HepG2 (cell line): ENCODE data around the gene SULT2B1. TPM values are rescaled to one million over a fixed set of nuclear protein-coding genes. Genes with fewer than 3 reads are reported as not detected.

ENCODE experiments used
- GATAD1 ChIP-seq: IDR thresholded peaks from 2 replicates; pipeline ENCODE4 v1.6.1; 2016; ENCODE audit warnings: missing genetic modification reagents, missing compliant biosample characterization
- GFI1 ChIP-seq: sonication (generic); formaldehyde crosslinking; IDR thresholded peaks from 2 replicates; pipeline ENCODE4 v1.5.0; 2020; ENCODE audit warnings: missing genetic modification reagents, mild to moderate bottlenecking, borderline replicate concordance
- KAT2B ChIP-seq: fragments of 150-350 bp; IDR thresholded peaks from 2 replicates; pipeline ENCODE4 v1.6.1; 2014; ENCODE audit warnings: low read depth, low read length, borderline replicate concordance
- SNAPC2 ChIP-seq: sonication (generic); formaldehyde crosslinking; IDR thresholded peaks from 2 replicates; pipeline ENCODE4 v1.8.1; 2022; ENCODE audit warnings: mild to moderate bottlenecking, missing genetic modification reagents
- SNRNP70 ChIP-seq: fragments of 200-400 bp; formaldehyde crosslinking; IDR thresholded peaks from 2 replicates; pipeline ENCODE4 v1.6.1; 2017; ENCODE audit warnings: mild to moderate bottlenecking, low read depth, low read length, moderate library complexity
- TBX3 ChIP-seq: fragments of 450-650 bp; IDR thresholded peaks from 2 replicates; pipeline ENCODE4 v1.6.1; 2017; ENCODE audit warnings: antibody characterized with exemption, mild to moderate bottlenecking, inconsistent platforms, borderline replicate concordance
- ZNF501 ChIP-seq: sonication (generic); formaldehyde crosslinking; IDR thresholded peaks from 2 replicates; pipeline ENCODE4 v1.5.1; 2020; ENCODE audit warnings: mild to moderate bottlenecking, moderate library complexity, missing genetic modification reagents
- polyA plus RNA-seq, 8 experiments: library from polyadenylated mRNA; depleted of rRNA in 3 of 8; stranded (reverse) in 7 of 8; unstranded in 1 of 8; fragments of >200 nt; fragmentation: Illumina TruSeq in 4 of 8; extraction: Trizol in 4 of 8; gene quantifications; 2 replicates each; pipeline versions ENCODE4 v1.2.1 to v1.2.3, GENCODE V29; 2011 to 2016; ENCODE audit warnings: low read depth in 4 of 8, missing spikeins in 1 of 8, mixed read lengths in 1 of 8; ENCODE audit not compliant: insufficient read depth in 1 of 8
- total RNA-seq, 5 experiments: library from RNA; depleted of rRNA; stranded (reverse); fragments of >200 nt; fragmentation: Illumina TruSeq; extraction: Trizol; gene quantifications; 2 replicates each; pipeline ENCODE4 v1.2.3, GENCODE V29; 2016; ENCODE audit warnings: low read depth in 1 of 5
- TF ChIP-seq, protein P1 (sequence below): sonication (generic); formaldehyde crosslinking; IDR thresholded peaks from 2 replicates; pipeline ENCODE4 v1.4.0; 2020; ENCODE audit warnings: missing genetic modification reagents, borderline replicate concordance
- TF ChIP-seq, protein P2 (sequence below): sonication (generic); formaldehyde crosslinking; IDR thresholded peaks from 2 replicates; pipeline ENCODE4 v1.5.0; 2020; ENCODE audit warnings: missing genetic modification reagents, mild to moderate bottlenecking, borderline replicate concordance
- TF ChIP-seq, protein P3 (sequence below): sonication (generic); formaldehyde crosslinking; IDR thresholded peaks from 2 replicates; pipeline ENCODE4 v1.4.0; 2020; ENCODE audit warnings: missing genetic modification reagents, mild to moderate bottlenecking, borderline replicate concordance
- TF ChIP-seq, protein P4 (sequence below): sonication (generic); formaldehyde crosslinking; IDR thresholded peaks from 2 replicates; pipeline ENCODE4 v1.5.1; 2020; ENCODE audit warnings: mild to moderate bottlenecking, moderate library complexity, missing genetic modification reagents
- TF ChIP-seq, protein P5 (sequence below): sonication (generic); formaldehyde crosslinking; IDR thresholded peaks from 2 replicates; pipeline ENCODE4 v1.5.0; 2020; ENCODE audit warnings: missing genetic modification reagents
- TF ChIP-seq, protein P6 (sequence below): sonication (generic); formaldehyde crosslinking; IDR thresholded peaks from 2 replicates; pipeline ENCODE4 v1.4.0; 2020; ENCODE audit warnings: mild to moderate bottlenecking, missing genetic modification reagents
- TF ChIP-seq, protein P7 (sequence below): sonication (generic); formaldehyde crosslinking; IDR thresholded peaks from 2 replicates; pipeline ENCODE4 v1.4.0; 2020; ENCODE audit warnings: missing genetic modification reagents, mild to moderate bottlenecking, borderline replicate concordance

Gene SULT2B1
- total and polyA plus RNA-seq, 2 of the 13 experiments (the other 11 are each of a cell fraction or from before 2014, with no cell fraction given): 0.13 TPM; not detected in 1

DNA sequence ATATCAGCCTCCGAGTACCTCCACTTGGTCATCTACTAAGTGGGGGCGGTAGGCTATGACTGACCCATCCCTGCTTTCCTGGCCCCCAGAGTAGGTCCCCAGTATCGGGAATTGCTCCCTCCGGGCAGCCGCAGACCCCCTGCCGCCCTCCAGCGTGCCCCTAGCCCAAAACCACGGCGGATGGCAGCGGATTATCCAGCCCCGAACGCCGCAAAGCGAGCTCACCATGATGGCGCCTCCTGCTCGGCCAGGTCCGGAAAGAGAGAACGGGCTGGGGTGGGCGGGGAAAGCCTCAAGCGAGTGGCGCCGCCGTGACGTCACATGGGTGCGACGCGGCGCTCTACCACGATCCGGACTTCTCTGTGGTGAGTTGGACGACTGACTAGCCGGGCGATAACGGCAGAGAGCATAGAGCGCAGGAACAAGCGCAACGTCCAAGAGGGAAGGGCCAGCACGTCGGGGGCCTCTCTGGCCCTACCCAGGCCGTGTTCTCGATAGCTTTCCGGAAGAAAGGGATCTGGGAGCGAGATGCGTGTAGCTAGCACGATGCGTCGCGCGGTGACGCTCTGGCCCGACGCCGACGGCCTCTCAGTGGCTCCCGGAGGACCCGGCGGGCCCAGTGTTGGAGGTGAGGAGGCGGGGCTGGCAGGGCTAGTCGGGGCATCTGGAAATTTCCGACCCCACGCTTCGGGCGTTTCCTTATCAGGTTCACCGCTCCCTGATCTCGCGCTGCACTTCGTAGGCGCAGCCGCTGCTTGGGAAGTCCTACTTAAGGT is 67.1 kb downstream of the SULT2B1 start, which contains the start of the genes RPL18 and SPHK2 (continued):
- TF ChIP-seq, protein P1, sequence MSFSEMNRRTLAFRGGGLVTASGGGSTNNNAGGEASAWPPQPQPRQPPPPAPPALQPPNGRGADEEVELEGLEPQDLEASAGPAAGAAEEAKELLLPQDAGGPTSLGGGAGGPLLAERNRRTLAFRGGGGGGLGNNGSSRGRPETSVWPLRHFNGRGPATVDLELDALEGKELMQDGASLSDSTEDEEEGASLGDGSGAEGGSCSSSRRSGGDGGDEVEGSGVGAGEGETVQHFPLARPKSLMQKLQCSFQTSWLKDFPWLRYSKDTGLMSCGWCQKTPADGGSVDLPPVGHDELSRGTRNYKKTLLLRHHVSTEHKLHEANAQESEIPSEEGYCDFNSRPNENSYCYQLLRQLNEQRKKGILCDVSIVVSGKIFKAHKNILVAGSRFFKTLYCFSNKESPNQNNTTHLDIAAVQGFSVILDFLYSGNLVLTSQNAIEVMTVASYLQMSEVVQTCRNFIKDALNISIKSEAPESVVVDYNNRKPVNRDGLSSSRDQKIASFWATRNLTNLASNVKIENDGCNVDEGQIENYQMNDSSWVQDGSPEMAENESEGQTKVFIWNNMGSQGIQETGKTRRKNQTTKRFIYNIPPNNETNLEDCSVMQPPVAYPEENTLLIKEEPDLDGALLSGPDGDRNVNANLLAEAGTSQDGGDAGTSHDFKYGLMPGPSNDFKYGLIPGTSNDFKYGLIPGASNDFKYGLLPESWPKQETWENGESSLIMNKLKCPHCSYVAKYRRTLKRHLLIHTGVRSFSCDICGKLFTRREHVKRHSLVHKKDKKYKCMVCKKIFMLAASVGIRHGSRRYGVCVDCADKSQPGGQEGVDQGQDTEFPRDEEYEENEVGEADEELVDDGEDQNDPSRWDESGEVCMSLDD: no peak
- TF ChIP-seq, protein P2, sequence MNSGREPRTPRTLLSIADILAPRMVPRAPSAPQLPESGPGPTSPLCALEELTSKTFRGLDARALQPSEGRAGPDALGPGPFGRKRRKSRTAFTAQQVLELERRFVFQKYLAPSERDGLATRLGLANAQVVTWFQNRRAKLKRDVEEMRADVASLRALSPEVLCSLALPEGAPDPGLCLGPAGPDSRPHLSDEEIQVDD (CRISPR knock-in tag): no peak
- TF ChIP-seq GFI1 (CRISPR knock-in tag) (peak; percentile 59; the same call in 1 of the 2 replicates), KAT2B (no peak), SNRNP70 (no peak), SNAPC2 (no peak), ZNF501 (peak; percentile 95), GATAD1 (peak; percentile 99), TBX3 (peak; percentile 67; the same call in 1 of the 2 replicates)
- TF ChIP-seq, protein P3, sequence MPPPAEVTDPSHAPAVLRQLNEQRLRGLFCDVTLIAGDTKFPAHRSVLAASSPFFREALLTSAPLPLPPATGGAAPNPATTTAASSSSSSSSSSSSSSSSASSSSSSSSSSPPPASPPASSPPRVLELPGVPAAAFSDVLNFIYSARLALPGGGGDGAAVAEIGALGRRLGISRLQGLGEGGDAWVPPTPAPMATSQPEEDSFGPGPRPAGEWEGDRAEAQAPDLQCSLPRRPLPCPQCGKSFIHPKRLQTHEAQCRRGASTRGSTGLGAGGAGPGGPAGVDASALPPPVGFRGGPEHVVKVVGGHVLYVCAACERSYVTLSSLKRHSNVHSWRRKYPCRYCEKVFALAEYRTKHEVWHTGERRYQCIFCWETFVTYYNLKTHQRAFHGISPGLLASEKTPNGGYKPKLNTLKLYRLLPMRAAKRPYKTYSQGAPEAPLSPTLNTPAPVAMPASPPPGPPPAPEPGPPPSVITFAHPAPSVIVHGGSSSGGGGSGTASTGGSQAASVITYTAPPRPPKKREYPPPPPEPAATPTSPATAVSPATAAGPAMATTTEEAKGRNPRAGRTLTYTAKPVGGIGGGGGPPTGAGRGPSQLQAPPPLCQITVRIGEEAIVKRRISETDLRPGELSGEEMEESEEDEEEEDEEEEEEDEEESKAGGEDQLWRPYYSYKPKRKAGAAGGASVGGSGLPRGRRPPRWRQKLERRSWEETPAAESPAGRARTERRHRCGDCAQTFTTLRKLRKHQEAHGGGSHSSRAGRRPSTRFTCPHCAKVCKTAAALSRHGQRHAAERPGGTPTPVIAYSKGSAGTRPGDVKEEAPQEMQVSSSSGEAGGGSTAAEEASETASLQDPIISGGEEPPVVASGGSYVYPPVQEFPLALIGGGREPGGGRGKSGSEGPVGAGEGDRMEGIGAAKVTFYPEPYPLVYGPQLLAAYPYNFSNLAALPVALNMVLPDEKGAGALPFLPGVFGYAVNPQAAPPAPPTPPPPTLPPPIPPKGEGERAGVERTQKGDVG (CRISPR knock-in tag): peak; percentile 82; the same call in 1 of the 2 replicates
- TF ChIP-seq, protein P4, sequence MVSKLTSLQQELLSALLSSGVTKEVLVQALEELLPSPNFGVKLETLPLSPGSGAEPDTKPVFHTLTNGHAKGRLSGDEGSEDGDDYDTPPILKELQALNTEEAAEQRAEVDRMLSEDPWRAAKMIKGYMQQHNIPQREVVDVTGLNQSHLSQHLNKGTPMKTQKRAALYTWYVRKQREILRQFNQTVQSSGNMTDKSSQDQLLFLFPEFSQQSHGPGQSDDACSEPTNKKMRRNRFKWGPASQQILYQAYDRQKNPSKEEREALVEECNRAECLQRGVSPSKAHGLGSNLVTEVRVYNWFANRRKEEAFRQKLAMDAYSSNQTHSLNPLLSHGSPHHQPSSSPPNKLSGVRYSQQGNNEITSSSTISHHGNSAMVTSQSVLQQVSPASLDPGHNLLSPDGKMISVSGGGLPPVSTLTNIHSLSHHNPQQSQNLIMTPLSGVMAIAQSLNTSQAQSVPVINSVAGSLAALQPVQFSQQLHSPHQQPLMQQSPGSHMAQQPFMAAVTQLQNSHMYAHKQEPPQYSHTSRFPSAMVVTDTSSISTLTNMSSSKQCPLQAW (CRISPR knock-in tag): peak; percentile 79; the same call in 1 of the 2 replicates
- TF ChIP-seq, protein P5, sequence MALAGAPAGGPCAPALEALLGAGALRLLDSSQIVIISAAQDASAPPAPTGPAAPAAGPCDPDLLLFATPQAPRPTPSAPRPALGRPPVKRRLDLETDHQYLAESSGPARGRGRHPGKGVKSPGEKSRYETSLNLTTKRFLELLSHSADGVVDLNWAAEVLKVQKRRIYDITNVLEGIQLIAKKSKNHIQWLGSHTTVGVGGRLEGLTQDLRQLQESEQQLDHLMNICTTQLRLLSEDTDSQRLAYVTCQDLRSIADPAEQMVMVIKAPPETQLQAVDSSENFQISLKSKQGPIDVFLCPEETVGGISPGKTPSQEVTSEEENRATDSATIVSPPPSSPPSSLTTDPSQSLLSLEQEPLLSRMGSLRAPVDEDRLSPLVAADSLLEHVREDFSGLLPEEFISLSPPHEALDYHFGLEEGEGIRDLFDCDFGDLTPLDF: peak; percentile 60
- TF ChIP-seq, protein P6, sequence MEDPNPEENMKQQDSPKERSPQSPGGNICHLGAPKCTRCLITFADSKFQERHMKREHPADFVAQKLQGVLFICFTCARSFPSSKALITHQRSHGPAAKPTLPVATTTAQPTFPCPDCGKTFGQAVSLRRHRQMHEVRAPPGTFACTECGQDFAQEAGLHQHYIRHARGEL: no peak
- TF ChIP-seq, protein P7, sequence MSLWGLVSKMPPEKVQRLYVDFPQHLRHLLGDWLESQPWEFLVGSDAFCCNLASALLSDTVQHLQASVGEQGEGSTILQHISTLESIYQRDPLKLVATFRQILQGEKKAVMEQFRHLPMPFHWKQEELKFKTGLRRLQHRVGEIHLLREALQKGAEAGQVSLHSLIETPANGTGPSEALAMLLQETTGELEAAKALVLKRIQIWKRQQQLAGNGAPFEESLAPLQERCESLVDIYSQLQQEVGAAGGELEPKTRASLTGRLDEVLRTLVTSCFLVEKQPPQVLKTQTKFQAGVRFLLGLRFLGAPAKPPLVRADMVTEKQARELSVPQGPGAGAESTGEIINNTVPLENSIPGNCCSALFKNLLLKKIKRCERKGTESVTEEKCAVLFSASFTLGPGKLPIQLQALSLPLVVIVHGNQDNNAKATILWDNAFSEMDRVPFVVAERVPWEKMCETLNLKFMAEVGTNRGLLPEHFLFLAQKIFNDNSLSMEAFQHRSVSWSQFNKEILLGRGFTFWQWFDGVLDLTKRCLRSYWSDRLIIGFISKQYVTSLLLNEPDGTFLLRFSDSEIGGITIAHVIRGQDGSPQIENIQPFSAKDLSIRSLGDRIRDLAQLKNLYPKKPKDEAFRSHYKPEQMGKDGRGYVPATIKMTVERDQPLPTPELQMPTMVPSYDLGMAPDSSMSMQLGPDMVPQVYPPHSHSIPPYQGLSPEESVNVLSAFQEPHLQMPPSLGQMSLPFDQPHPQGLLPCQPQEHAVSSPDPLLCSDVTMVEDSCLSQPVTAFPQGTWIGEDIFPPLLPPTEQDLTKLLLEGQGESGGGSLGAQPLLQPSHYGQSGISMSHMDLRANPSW (CRISPR knock-in tag): peak; percentile 92; the same call in 1 of the 2 replicates
